OCI-LY7 (cell line): ENCODE results near the gene GNB5. TPM values are rescaled to one million over a fixed set of nuclear protein-coding genes. Genes with fewer than 3 reads are reported as not detected.

Source experiments
- BruUV-seq: library from RNA; stranded (reverse); fragments of 400-500 nt; replicated peaks from 2 replicates; lab custom pipeline; 2021; lab: Mats Ljungman, UMichigan
- CTCF ChIA-PET: fragments of 300-600 bp; sonication (Branson Sonifier 250); formaldehyde crosslinking; loops from one replicate; lab custom pipeline; 2022; ENCODE audit warnings: antibody characterized with exemption; ENCODE audit not compliant: unreplicated experiment; lab: Charles Lee
- POLR2A ChIA-PET: fragments of 300-600 bp; sonication (Branson Sonifier 250); formaldehyde crosslinking; loops from one replicate; lab custom pipeline; 2022; ENCODE audit warnings: antibody characterized with exemption; lab: Charles Lee
- DNase-seq: peaks from one replicate; pipeline ENCODE4 v3.0.0-alpha.2; 2015; ENCODE audit warnings: low spot score
- H2AFZ ChIP-seq: fragments of 200-600 bp; sonication (generic), shearing (Covaris generic); 2 replicates; pipeline ENCODE4 v1.6.1; 2014; ENCODE audit warnings: mild to moderate bottlenecking, antibody characterized with exemption, low read length, moderate library complexity
- H3K27ac ChIP-seq: fragments of 200-600 bp; sonication (generic); 2 replicates; pipeline ENCODE4 v1.5.1; 2014; ENCODE audit warnings: mixed run types, low read depth, mild to moderate bottlenecking, moderate library complexity, low read length, inconsistent platforms; ENCODE audit not compliant: poor library complexity, severe bottlenecking
- H3K36me3 ChIP-seq: fragments of 200-600 bp; sonication (generic); 2 replicates; pipeline ENCODE4 v1.6.1; 2014; ENCODE audit warnings: mild to moderate bottlenecking, antibody characterized with exemption, low read length, moderate library complexity, mixed read lengths; ENCODE audit not compliant: insufficient read depth
- H3K4me1 ChIP-seq: fragments of 200-600 bp; sonication (generic); 2 replicates; pipeline ENCODE4 v1.5.1; 2014; ENCODE audit warnings: mild to moderate bottlenecking, low read length; ENCODE audit not compliant: insufficient read depth, poor library complexity, severe bottlenecking
- H3K4me2 ChIP-seq: fragments of 200-600 bp; sonication (generic); 2 replicates; pipeline ENCODE4 v1.6.1; 2014; ENCODE audit warnings: mild to moderate bottlenecking, low read length
- H3K4me3 ChIP-seq: fragments of 200-600 bp; sonication (generic); 2 replicates; pipeline ENCODE4 v1.5.1; 2014; ENCODE audit warnings: mild to moderate bottlenecking, low read depth, low read length; ENCODE audit not compliant: poor library complexity, severe bottlenecking
- H3K79me2 ChIP-seq: fragments of 200-600 bp; sonication (generic); 2 replicates; pipeline ENCODE4 v1.6.1; 2016; ENCODE audit warnings: low read depth, mild to moderate bottlenecking, low read length, moderate library complexity, mixed read lengths; ENCODE audit not compliant: insufficient read depth
- H3K9me2 ChIP-seq: fragments of 200-600 bp; sonication (generic); 2 replicates; pipeline ENCODE4 v1.6.1; 2016; ENCODE audit warnings: mild to moderate bottlenecking, low read length, mixed read lengths; ENCODE audit not compliant: insufficient read depth
- H3K9me3 ChIP-seq: fragments of 200-600 bp; sonication (generic); 2 replicates; pipeline ENCODE4 v1.6.1; 2014; ENCODE audit warnings: mild to moderate bottlenecking, mixed run types, low read length, mixed read lengths
- H4K20me1 ChIP-seq: fragments of 200-600 bp; sonication (generic); 2 replicates; pipeline ENCODE4 v1.6.1; 2014; ENCODE audit warnings: mild to moderate bottlenecking, antibody characterized with exemption, low read length, moderate library complexity, mixed read lengths; ENCODE audit not compliant: insufficient read depth
- CTCF ChIP-seq: fragments of 200-600 bp; sonication (generic); conservative IDR thresholded peaks from 2 replicates; pipeline ENCODE4 v1.5.1; 2014; ENCODE audit warnings: mild to moderate bottlenecking, antibody characterized with exemption, low read length, moderate library complexity, mixed read lengths
- EZH2phosphoT487 ChIP-seq: fragments of 200-600 bp; sonication (generic); IDR thresholded peaks from 2 replicates; pipeline ENCODE4 v1.6.1; 2018; ENCODE audit warnings: low read depth, borderline replicate concordance, mild to moderate bottlenecking, mixed run types, antibody characterized with exemption, low read length, moderate library complexity, mixed read lengths
- intact Hi-C: fragments of 100-400 bp; cut with micrococcal nuclease; formaldehyde crosslinking; loops from one replicate; pipeline ENCODE4 v1.10.0; 2022; ENCODE audit not compliant: unreplicated experiment
- total RNA-seq, 2 experiments: library from RNA; depleted of rRNA in 1 of 2; stranded (reverse); fragments of >200 nt in 1 of 2; shearing (Covaris generic) in 1 of 2; gene quantifications; 2 replicates each; pipeline ENCODE4 v1.2.3, GENCODE V29; 2014 to 2022

The GNB5 gene
- total RNA-seq, 2 experiments from 2014 or later = 49.0 to 53.9 TPM

GRCh38 chr15:52206446-52206845 lies 15.3 kb upstream of the GNB5 start:
- Histone ChIP-seq H3K4me3 (no peak overlapping the region), H4K20me1 (no peaks in the 10 kb centered on the region), H2AFZ (no peak overlapping the region), H3K9me3 (no peaks in the 10 kb centered on the region), H3K79me2 (no peaks in the 10 kb centered on the region), H3K27ac (no peak overlapping the region), H3K4me2 (no peak overlapping the region), H3K9me2 (no peaks in the 10 kb centered on the region), H3K4me1 (peaks cover 3% of the 10 kb centered on the region), H3K36me3 (no peaks in the 10 kb centered on the region)
- TF ChIP-seq CTCF (no peak), EZH2phosphoT487 (no peak)
- CTCF ChIA-PET = interaction anchor here (1.1 kb wide), 1 partner anchor 8 kb away, joined by 3 read pairs; no protein-coding TSS in a partner anchor
- DNase-seq = no peak
- intact Hi-C loops = no loop called here
- POLR2A ChIA-PET = interaction anchor here (2.2 kb wide), 1 partner anchor 11 kb away, joined by 9 read pairs; no protein-coding TSS in a partner anchor
- no TSS peak for BruUV-seq

DNA sequence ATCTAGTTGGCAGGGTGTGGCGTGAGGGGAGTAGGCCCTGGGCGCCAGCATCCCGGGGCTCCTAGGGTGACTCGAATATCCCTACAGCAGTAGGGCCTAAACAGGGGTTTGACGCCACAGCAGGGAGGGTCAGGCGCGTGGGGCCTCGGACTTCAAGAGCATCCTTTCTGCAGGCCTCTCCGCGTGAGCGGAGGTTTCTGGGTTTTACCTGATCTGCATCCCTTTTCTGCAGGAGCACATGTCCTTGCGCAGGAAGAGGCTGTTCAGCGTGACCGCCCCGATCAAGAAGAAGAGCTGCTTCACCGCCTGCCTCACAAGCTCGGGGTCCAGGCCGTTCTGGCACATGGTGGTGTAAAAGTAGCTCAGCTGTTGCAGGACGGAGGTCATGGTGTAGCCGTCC lies 13.5 kb upstream of the GNB5 start:
- TF ChIP-seq CTCF (no peak), EZH2phosphoT487 (no peak)
- ChIA-PET CTCF (no interaction called here), POLR2A (interaction anchor here (0.7 to 2.2 kb wide), 2 partner anchors 9 to 12 kb away, joined by 4 to 9 read pairs; no protein-coding TSS in a partner anchor)
- intact Hi-C loops = no loop called here
- Histone ChIP-seq H4K20me1 (no peaks in the 10 kb centered on the region), H3K4me3 (no peak overlapping the region), H3K9me2 (no peaks in the 10 kb centered on the region), H3K79me2 (no peaks in the 10 kb centered on the region), H3K9me3 (no peaks in the 10 kb centered on the region), H3K4me2 (no peak overlapping the region), H3K36me3 (no peaks in the 10 kb centered on the region), H3K27ac (no peak overlapping the region), H2AFZ (no peak overlapping the region), H3K4me1 (peaks cover 3% of the 10 kb centered on the region)
- DNase-seq = no peak
- BruUV-seq = no TSS peak

GRCh38 chr15:52200831-52201365 lies 9.7 kb upstream of the GNB5 start:
- no peaks in the 10 kb centered on the region for H4K20me1 ChIP-seq
- H3K4me1 ChIP-seq = no peaks in the 10 kb centered on the region
- no peak overlapping the region for H3K4me2 ChIP-seq
- H2AFZ ChIP-seq = no peak overlapping the region
- H3K4me3 ChIP-seq = no peak overlapping the region
- CTCF ChIA-PET = no interaction called here
- TF ChIP-seq CTCF (no peak), EZH2phosphoT487 (no peak)
- no TSS peak for BruUV-seq
- no peaks in the 10 kb centered on the region for H3K9me3 ChIP-seq
- H3K36me3 ChIP-seq = no peaks in the 10 kb centered on the region
- H3K27ac ChIP-seq = no peak overlapping the region
- H3K79me2 ChIP-seq = no peaks in the 10 kb centered on the region
- no peak for DNase-seq
- no peaks in the 10 kb centered on the region for H3K9me2 ChIP-seq
- intact Hi-C loops = no loop called here
- POLR2A ChIA-PET = interaction anchor here (0.6 to 1.3 kb wide), 2 partner anchors 20 to 361 kb away, joined by 3 to 4 read pairs; no protein-coding TSS in a partner anchor
